AML-193 (cell line): ENCODE data around the gene KRT31.
"Not testable (repeated sequence)": the region's sequence is repeated elsewhere in the genome, so short reads cannot be mapped to it uniquely, and the experiment has no call there.

Experiments
- DNase-seq, 2 experiments: peaks; one replicate each; lab custom pipeline; 2025; lab: John Stamatoyannopoulos, UW

KRT31 gene

GRCh38 chr17:41387670-41388069, 9.7 kb downstream of the KRT31 start:
- no peak for DNase-seq

- no peak for DNase-seq
Measured at GRCh38 chr17:41386227-41386626, 11.2 kb downstream of the KRT31 start.

- peak in 1 of 2 experiments; percentile 10 for DNase-seq
Measured at GRCh38 chr17:41383690-41384089, 13.7 kb downstream of the KRT31 start.

- DNase-seq = no peak
Measured at GRCh38 chr17:41382394-41382793, 15.0 kb downstream of the KRT31 start.

- DNase-seq = not testable (repeated sequence)
Measured at GRCh38 chr17:41381943-41382342, 15.5 kb downstream of the KRT31 start, which contains the start of gene KRT34. Gene KRT34 (minus strand): TSS chr17:41382306. CDS start chr17:41382246, 60 bp downstream.

GRCh38 chr17:41380091-41380490, 17.3 kb downstream of the KRT31 start:
- DNase-seq = not testable (repeated sequence)

- DNase-seq = no peak
Measured at GRCh38 chr17:41377546-41377945, 19.9 kb downstream of the KRT31 start.

- DNase-seq = no peak
Measured at GRCh38 chr17:41369713-41370112, 27.7 kb downstream of the KRT31 start, which contains the start of gene KRT33B. Gene KRT33B (minus strand): TSS chr17:41369813. CDS start chr17:41369750, 63 bp downstream.

GRCh38 chr17:41369023-41369422, 28.4 kb downstream of the KRT31 start:
- no peak for DNase-seq

GRCh38 chr17:41367426-41368075, 29.9 kb downstream of the KRT31 start:
- DNase-seq = no peak

- no peak for DNase-seq
Measured at GRCh38 chr17:41366070-41366469, 31.3 kb downstream of the KRT31 start.

- no peak for DNase-seq
Measured at GRCh38 chr17:41363881-41364280, 33.5 kb downstream of the KRT31 start.

- DNase-seq = no peak
Measured at GRCh38 chr17:41360296-41360995, 37.0 kb downstream of the KRT31 start.

GRCh38 chr17:41354536-41354935, 42.9 kb downstream of the KRT31 start:
- peak; percentile 66 to 75 for DNase-seq

GRCh38 chr17:41352597-41353366, 44.6 kb downstream of the KRT31 start:
- DNase-seq = no peak

- no peak for DNase-seq
Measured at GRCh38 chr17:41351177-41351576, 46.2 kb downstream of the KRT31 start.

- DNase-seq = not testable (repeated sequence)
Measured at GRCh38 chr17:41350381-41350878, 47.0 kb downstream of the KRT31 start, which contains the start of gene KRT33A. Gene KRT33A (minus strand): TSS chr17:41350828. CDS start chr17:41350767, 61 bp downstream.

GRCh38 chr17:41347869-41348760, 49.3 kb downstream of the KRT31 start:
- DNase-seq = no peak

- DNase-seq = not testable (repeated sequence)
Measured at GRCh38 chr17:41346421-41346820, 51.0 kb downstream of the KRT31 start.

GRCh38 chr17:41345992-41346391, 51.4 kb downstream of the KRT31 start:
- no peak for DNase-seq
